ENCODE results near the gene RPSA.
"Not testable (repeated sequence)": the region's sequence is repeated elsewhere in the genome, so short reads cannot be mapped to it uniquely, and the experiment has no call there.

Gene RPSA

GRCh38 chr3:39456159-39456558 lies 49.6 kb downstream of the RPSA start:
- DNase-seq (ENCODE audit: low spot score): no peak

- DNase-seq (ENCODE audit: low spot score): no peak
Observed at GRCh38 chr3:39457361-39457760, 50.8 kb downstream of the RPSA start.

- not testable (repeated sequence) for DNase-seq (ENCODE audit: low spot score)
Observed at GRCh38 chr3:39458579-39458978, 52.1 kb downstream of the RPSA start.

GRCh38 chr3:39460677-39461076 lies 54.2 kb downstream of the RPSA start:
- DNase-seq (ENCODE audit: low spot score): no peak

Measured in CD4-positive, alpha-beta T cell treated with Interleukin-6 at 100 ng/mL for 8 hours (primary cell).